Measurements from ENCODE around the gene C16orf78. TPM values are rescaled to one million over a fixed set of nuclear protein-coding genes. Genes with fewer than 3 reads are reported as not detected.

C16orf78 gene
- total RNA-seq, 1 experiment from 2014 or later, result not detected

DNA sequence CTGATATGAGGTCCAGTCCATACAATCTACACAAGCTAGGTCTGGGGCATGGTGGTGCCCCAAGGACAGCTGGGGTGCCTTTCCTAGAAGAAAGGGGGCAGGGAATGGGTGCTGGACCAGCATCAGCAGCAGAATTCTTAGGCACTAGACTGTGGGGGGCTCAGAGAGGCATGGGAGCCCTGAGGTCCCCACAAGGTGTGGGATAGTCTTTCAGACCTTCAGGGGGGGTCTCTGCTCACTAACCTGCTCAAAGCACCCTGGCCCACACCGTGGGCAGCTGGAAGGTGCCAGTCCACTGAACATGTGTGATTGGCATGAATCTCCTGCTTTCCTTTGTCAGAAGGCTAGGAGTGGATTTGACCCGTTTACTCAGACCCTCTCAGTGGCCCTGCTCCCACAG, 26.1 kb upstream of the C16orf78 start:
- TF ChIP-seq EZH2 (IDR thresholded peaks at IDR 0.05; ENCODE audit: low read depth), result no peak
- TF ChIP-seq, protein P1, sequence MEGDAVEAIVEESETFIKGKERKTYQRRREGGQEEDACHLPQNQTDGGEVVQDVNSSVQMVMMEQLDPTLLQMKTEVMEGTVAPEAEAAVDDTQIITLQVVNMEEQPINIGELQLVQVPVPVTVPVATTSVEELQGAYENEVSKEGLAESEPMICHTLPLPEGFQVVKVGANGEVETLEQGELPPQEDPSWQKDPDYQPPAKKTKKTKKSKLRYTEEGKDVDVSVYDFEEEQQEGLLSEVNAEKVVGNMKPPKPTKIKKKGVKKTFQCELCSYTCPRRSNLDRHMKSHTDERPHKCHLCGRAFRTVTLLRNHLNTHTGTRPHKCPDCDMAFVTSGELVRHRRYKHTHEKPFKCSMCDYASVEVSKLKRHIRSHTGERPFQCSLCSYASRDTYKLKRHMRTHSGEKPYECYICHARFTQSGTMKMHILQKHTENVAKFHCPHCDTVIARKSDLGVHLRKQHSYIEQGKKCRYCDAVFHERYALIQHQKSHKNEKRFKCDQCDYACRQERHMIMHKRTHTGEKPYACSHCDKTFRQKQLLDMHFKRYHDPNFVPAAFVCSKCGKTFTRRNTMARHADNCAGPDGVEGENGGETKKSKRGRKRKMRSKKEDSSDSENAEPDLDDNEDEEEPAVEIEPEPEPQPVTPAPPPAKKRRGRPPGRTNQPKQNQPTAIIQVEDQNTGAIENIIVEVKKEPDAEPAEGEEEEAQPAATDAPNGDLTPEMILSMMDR (conservative IDR thresholded peaks at IDR 0.05), result no peak
- Histone ChIP-seq H3K79me2 (ENCODE audit: low read depth) (no peaks in the 10 kb centered on the region), H3K27me3 (ENCODE audit: insufficient read depth, low read depth) (no peaks in the 10 kb centered on the region), H3K4me1 (replicated peaks; ENCODE audit: insufficient read depth) (no peaks in the 10 kb centered on the region), H4K20me1 (ENCODE audit: insufficient read depth) (no peaks in the 10 kb centered on the region; the same call in none of the 2 replicates), H3K9me3 (ENCODE audit: insufficient read depth, low read depth) (no peaks in the 10 kb centered on the region), H3K36me3 (ENCODE audit: low read depth) (no peaks in the 10 kb centered on the region), H3K9me2 (ENCODE audit: insufficient read depth) (no peaks in the 10 kb centered on the region), H3K4me3 (no peak overlapping the region), H3K4me2 (no peak overlapping the region), H3K27ac (no peak overlapping the region), H3F3A (ENCODE audit: insufficient read depth, low read depth) (no peaks in the 10 kb centered on the region), H2AFZ (no peak overlapping the region)
- POLR2A ChIA-PET (ENCODE audit: unreplicated experiment), result no interaction called here
- no peak for DNase-seq
- CTCF ChIA-PET, result no interaction called here
- intact Hi-C loops (cut with micrococcal nuclease; ENCODE audit: unreplicated experiment), result no loop called here
- BruUV-seq (replicated peaks), result no TSS peak

GRCh38 chr16:49348408-49349176, 25.0 kb upstream of the C16orf78 start:
- Histone ChIP-seq H3F3A (ENCODE audit: insufficient read depth, low read depth) (no peaks in the 10 kb centered on the region), H3K27ac (no peak overlapping the region), H4K20me1 (ENCODE audit: insufficient read depth) (no peaks in the 10 kb centered on the region; the same call in none of the 2 replicates), H3K4me3 (no peak overlapping the region), H3K4me1 (replicated peaks; ENCODE audit: insufficient read depth) (no peaks in the 10 kb centered on the region), H3K9me2 (ENCODE audit: insufficient read depth) (no peaks in the 10 kb centered on the region), H2AFZ (no peak overlapping the region), H3K36me3 (ENCODE audit: low read depth) (no peaks in the 10 kb centered on the region), H3K4me2 (no peak overlapping the region), H3K79me2 (ENCODE audit: low read depth) (no peaks in the 10 kb centered on the region), H3K9me3 (ENCODE audit: insufficient read depth, low read depth) (no peaks in the 10 kb centered on the region), H3K27me3 (ENCODE audit: insufficient read depth, low read depth) (no peaks in the 10 kb centered on the region)
- no peak for DNase-seq
- CTCF ChIA-PET, result no interaction called here
- intact Hi-C loops (cut with micrococcal nuclease; ENCODE audit: unreplicated experiment), result no loop called here
- TF ChIP-seq, protein P1 (conservative IDR thresholded peaks at IDR 0.05), result no peak
- no peak for TF ChIP-seq EZH2 (IDR thresholded peaks at IDR 0.05; ENCODE audit: low read depth)
- POLR2A ChIA-PET (ENCODE audit: unreplicated experiment), result no interaction called here
- BruUV-seq (replicated peaks), result no TSS peak

DNA sequence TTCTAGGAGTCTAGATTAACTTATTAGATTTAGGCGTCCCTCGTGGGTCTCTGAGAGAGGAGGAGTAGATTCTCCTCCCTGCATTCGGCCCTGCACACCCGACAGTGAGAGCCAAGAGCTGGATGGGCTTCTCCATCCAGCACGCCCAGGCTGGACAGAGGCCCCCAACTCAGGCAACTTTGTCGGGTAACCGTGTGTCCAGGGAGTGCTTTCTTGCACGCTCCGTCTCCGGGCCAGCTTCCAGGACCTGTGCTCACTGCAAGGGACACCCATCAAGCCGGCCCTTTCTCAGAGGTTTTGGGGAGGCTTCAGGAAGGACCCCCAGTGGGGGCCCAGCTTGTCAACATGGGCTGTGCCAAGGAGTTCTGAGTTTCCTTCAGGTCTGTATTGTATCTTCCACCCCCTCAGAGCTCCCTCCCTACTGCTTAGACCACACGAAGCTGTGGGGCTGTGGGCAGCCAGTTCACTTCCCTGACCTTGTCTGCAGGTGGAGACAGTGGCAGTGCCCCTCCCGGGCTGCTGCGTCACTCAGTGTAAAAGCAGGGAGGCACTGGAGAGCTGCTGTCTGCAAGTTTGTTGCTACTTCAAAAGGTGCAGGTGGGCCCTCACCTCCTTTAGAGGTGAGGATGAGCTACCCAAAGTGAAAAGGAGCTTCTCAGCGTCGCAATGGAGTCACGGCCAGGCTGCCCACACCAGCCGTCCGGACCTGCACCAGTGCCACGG, 24.0 kb upstream of the C16orf78 start:
- H3K4me2 ChIP-seq, result no peak overlapping the region
- BruUV-seq (replicated peaks), result no TSS peak
- H3K4me1 ChIP-seq (replicated peaks; ENCODE audit: insufficient read depth), result no peaks in the 10 kb centered on the region
- H3K36me3 ChIP-seq (ENCODE audit: low read depth), result no peaks in the 10 kb centered on the region
- POLR2A ChIA-PET (ENCODE audit: unreplicated experiment), result no interaction called here
- no peaks in the 10 kb centered on the region for H3F3A ChIP-seq (ENCODE audit: insufficient read depth, low read depth)
- H4K20me1 ChIP-seq (ENCODE audit: insufficient read depth), result no peaks in the 10 kb centered on the region; the same call in none of the 2 replicates
- DNase-seq, result no peak
- no peaks in the 10 kb centered on the region for H3K79me2 ChIP-seq (ENCODE audit: low read depth)
- intact Hi-C loops (cut with micrococcal nuclease; ENCODE audit: unreplicated experiment), result loop anchor here (5.0 kb wide), 1 partner anchor 662 kb away; no protein-coding TSS in a partner anchor
- no peaks in the 10 kb centered on the region for H3K9me2 ChIP-seq (ENCODE audit: insufficient read depth)
- H3K27me3 ChIP-seq (ENCODE audit: insufficient read depth, low read depth), result no peaks in the 10 kb centered on the region
- no peaks in the 10 kb centered on the region for H3K9me3 ChIP-seq (ENCODE audit: insufficient read depth, low read depth)
- no peak overlapping the region for H2AFZ ChIP-seq
- TF ChIP-seq, protein P1 (conservative IDR thresholded peaks at IDR 0.05), result no peak
- no peak for TF ChIP-seq EZH2 (IDR thresholded peaks at IDR 0.05; ENCODE audit: low read depth)
- CTCF ChIA-PET, result no interaction called here
- no peak overlapping the region for H3K4me3 ChIP-seq
- H3K27ac ChIP-seq, result no peak overlapping the region

Measured in PC-9 (cell line).